GM18909 (cell line): Measurements from ENCODE around the gene SLBP.
"Not testable (repeated sequence)": the region's sequence is repeated elsewhere in the genome, so short reads cannot be mapped to it uniquely, and the experiment has no call there.

Source experiments
- ATAC-seq: cut with Tn5 transposase; IDR thresholded peaks from one replicate; pipeline ENCODE4 v1.9.1; 2021; ENCODE audit warnings: mild to moderate bottlenecking; ENCODE audit not compliant: unreplicated experiment, poor library complexity

Gene SLBP

GRCh38 chr4:1714303-1715001 is 2.3 kb upstream of the SLBP start:
- no peak for ATAC-seq

- no peak for ATAC-seq
These were observed 1.1 kb upstream of the SLBP start for GRCh38 chr4:1713003-1713851.

- peak; percentile 14 for ATAC-seq
These were observed 426 bp downstream of the SLBP start for GRCh38 chr4:1711571-1712215.

DNA sequence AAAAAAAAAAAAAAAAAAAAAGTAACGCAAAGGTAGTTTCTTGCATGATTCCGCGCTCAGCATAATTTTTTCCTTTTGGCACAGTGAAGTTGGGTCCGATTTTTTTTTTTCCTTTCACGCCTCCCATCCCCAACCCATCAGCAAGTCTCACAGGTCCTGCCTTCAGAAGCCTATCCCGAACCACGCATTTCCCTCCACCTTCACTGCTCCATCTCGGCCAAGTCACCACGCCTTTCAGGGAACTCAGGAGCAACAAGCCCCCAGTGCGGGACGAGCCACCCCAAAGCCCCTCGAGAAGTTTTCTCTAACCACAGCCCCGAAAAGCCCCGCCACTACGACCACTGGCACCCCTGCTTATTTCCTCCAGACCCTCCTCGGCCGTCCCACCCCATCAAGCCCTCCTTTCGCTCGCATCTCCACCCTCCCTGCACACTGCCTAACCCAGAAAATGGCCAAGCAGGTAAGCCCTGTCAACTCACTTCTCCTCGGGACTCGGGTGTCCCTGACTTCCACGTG is 1.0 kb downstream of the SLBP start:
- ATAC-seq = no peak

- ATAC-seq = no peak
These were observed 3.5 kb downstream of the SLBP start for GRCh38 chr4:1708581-1708980.

DNA sequence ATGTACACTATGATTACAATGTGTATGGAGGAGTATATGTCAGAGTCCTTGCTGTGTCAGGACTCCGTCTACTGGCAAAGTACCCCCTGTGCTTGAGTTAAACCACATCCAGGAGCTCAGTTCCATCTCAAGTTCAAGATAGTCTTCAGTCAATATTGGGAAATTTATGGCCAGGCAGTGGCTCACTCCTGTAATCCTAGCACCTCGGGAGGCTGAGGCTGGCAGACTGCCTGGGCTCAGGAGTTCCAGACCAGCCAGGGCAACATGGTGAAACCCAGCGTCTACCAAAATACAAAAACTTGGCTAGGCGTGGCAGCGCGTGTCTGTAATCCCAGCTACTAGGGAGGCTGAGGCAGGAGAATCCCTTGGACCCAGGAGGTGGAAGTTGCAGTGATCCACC is 5.8 kb downstream of the SLBP start:
- no peak for ATAC-seq

DNA sequence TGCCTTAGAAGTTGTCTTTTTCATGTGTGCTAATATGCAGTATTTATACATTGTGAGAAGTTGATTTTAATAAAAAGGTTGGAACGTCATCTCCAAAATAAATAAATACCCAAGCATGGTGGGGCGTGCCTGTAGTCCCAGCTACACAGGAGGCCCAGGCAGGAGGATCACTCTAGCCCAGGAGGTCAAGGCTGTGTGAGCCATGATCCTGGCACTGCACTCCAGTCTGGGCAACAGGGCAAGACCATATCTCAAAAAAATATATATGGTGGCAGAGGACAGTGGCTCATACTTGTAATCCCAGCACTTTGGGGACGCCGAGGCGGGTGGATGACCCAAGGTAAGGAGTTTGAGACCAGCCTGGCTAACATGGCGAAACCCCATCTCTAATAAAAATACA is 6.4 kb downstream of the SLBP start:
- no peak for ATAC-seq

DNA sequence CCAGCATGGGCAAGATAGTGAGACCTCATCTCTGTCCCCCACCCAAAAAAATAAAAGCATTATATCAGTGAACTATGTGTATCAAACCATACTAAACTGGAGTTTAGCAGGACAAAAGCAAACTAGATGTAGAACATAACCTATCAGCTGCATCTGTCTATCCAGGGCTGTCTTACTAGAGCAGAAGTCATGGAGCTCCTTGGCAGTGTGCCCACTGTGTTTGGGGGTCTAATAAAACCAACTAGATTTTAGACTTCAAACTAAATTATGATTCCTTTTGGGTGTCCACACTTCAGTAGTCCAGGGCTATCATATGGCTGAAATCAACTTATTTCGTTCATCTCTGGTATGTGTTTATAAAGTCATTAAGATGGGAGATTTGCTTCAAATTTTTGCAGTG is 8.3 kb downstream of the SLBP start:
- no peak for ATAC-seq

DNA sequence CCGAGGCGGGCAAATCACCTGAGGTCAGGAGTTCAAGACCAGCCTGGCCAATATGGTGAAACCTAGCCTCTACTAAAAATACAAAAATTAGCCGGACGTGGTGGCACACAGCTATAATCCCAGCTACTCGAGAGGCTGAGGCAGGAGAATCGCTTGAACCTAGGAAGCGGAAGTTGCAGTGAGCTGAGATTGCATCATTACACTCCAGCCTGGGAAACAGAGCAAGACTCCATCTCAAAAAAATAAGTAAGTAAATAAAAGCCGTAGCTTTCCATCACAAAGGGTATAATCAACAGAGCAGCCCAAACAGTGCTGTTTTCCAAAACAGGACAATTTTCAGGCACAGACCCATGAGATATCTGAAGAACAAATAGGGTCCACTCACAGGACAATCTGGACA is 10.4 kb downstream of the SLBP start:
- ATAC-seq = not testable (repeated sequence)

DNA sequence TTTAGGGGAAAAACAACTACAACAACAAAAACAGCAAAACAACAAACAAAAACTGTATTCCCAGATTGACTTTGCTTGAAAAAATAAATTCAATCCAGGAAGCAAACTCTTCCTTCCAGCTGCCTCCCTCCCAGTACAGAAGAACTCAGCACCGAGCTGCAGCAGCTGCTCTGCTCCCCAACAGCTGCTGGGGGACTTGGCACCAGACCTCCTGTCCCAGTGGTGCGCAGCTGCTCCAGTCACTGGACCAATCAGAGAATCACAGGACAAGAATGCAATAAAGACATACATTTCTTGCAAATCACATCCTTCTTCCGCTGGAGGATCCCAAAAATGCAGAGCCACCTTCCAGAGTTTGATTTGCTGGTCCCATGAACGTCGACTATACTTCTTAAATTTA is 16.2 kb downstream of the SLBP start:
- no peak for ATAC-seq

- ATAC-seq = peak; percentile 76
These were observed 18.8 kb downstream of the SLBP start for GRCh38 chr4:1693131-1693896.

DNA sequence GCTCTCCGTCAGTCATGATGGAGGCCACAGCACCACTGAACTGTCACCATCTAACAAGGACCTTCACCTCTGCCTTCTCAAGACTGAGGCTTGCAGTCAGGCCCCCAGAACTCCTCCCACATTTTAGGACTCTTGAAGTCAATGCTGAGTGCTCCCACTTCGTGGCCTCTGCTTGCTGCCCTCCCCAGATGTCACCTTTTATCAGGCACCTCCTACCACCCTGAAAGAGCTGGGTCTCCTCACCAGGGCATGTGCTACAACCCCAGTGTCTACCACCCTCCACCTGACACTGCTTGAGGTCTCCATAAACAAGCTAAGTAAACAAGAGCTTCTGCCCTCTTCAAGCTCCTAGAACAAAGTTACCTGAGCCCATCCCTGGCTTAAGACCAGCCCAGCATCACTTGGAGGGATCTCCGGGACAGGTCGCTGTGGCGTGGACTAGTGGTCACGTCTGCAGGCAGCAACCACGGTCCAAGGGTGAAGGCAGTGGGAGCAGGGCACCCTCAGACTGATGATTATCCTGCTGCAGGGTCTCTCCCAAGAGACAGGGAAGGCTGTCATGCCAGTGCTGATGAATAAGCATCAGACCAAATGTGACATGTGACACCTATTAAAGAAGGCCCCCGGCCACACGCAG is 20.3 kb downstream of the SLBP start:
- ATAC-seq = no peak

GRCh38 chr4:1690698-1691097 is 21.4 kb downstream of the SLBP start:
- no peak for ATAC-seq

GRCh38 chr4:1686440-1687036 is 25.6 kb downstream of the SLBP start:
- no peak for ATAC-seq

- ATAC-seq = no peak
These were observed 26.6 kb downstream of the SLBP start for GRCh38 chr4:1685235-1686150.

GRCh38 chr4:1684506-1685234 is 27.4 kb downstream of the SLBP start:
- no peak for ATAC-seq

DNA sequence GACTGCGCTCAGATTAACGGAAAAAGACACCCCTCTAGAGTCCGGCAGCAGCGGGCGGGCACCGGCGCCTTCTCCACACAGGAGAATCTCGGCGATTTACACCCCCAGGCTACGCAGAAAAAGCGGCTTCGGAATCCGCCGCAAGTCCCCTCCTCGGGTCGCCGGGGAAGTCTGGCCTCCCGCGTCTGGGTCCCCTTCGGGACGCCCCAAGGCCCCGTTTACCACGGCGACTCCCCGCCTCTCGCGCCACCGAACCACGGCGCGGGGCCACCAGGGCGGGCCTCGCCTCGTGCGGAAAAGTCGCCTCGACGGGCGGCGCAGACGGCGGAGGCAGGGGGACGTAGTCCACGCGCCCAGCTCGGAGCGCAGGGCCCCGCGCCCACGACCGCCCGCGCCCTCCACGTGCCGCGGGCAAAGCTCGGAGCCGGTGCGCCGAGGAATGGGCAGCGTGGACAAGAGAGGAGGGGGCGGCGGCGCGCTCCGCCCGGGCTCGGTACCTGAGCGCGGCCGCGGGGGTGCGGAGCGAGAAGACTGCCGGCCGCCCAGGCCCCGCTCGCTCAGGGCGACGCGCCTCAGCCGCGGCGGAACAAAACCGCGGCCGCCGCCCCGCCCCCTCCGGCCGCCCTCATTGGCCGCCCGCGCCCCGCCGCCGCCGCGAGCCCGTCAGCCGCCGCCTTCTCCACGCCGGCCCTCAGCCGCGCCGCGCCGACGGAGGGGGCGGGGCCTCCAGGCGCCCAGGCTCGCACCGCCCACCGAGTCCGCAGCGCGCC is 28.2 kb downstream of the SLBP start, which contains the start of gene FAM53A:
Gene FAM53A (minus strand): TSS at position 578 of the 770 bp plus-strand sequence. CDS start 15,572 bp downstream, outside the sequence.
- ATAC-seq = peak; percentile 88
